ENCODE results near the gene NUP62.

NUP62 gene

DNA sequence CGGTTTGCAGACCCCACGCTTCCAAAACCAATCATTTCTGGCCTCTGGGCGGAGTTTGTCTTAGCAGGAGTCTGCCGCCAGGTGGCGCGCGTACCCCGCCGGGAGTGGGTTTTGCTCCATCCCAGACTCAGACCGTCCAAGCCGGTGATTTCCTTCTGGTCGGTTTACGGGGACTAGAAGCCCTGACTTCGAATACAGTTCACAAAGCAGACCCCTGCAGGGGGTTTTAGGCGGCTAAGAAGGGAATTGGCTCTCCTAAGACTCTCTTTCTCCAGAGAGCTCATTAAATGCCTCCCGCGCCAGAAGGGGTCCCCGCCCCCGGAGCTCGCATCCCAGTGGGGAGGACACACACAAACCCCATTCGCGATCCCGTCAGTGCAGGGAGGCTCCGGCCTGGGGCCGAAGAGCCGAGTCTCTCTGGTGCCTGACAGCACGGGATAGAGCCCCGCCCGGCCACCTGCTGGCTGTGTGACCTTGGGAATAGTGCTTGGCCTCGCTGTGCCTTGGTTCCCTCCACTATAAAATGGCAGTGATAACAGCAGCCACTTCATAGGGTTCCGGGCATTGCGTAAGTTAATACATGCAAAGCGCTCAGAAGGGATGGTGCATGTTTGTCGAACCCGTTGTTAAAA, 8.6 kb upstream of the NUP62 start:
- Histone ChIP-seq H3K4me1 (ENCODE audit: control insufficient read depth, insufficient read depth, low read length, poor library complexity, severe bottlenecking) (no peaks in the 10 kb centered on the region), H3K4me3 (ENCODE audit: extremely low read depth, insufficient read depth, low read length, poor library complexity, severe bottlenecking) (no peak overlapping the region), H3K9me3 (ENCODE audit: control insufficient read depth, low read length) (no peaks in the 10 kb centered on the region), H3K36me3 (ENCODE audit: control insufficient read depth, insufficient read depth, low read length) (no peaks in the 10 kb centered on the region), H3K27ac (ENCODE audit: low read depth, low read length, severe bottlenecking) (no peak overlapping the region)
- 27% methylated on average over 33 to 35 of the region's 35 CpGs for WGBS, 2 experiments (ENCODE audit: insufficient coverage in 2 of 2)

DNA sequence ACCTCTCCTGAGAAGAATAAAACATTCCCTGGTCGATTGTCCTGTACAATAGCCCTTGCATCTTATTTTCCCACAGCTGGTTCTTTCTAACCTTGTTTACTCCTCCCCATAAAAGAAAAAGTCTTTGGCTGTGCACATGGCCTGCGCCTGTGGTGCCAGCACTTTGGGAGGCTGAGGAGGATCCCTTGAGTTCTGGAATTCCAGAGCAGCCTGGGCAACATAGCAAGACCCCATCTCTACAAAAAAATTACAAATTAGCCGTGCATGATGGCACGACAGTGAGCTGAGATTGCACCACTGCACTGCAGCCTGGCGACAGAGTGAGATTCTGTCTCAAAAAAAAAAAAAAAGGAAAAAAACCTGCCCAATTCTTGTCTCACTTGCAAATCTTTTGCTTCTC, 7.2 kb upstream of the NUP62 start:
- Histone ChIP-seq H3K4me3 (ENCODE audit: extremely low read depth, insufficient read depth, low read length, poor library complexity, severe bottlenecking) (no peak overlapping the region), H3K4me1 (ENCODE audit: control insufficient read depth, insufficient read depth, low read length, poor library complexity, severe bottlenecking) (no peaks in the 10 kb centered on the region), H3K27ac (ENCODE audit: low read depth, low read length, severe bottlenecking) (no peak overlapping the region), H3K36me3 (ENCODE audit: control insufficient read depth, insufficient read depth, low read length) (no peaks in the 10 kb centered on the region), H3K9me3 (ENCODE audit: control insufficient read depth, low read length) (no peaks in the 10 kb centered on the region)
- WGBS, 2 experiments (ENCODE audit: insufficient coverage in 2 of 2): 81 to 89% methylated on average over 3 to 4 of the region's 5 CpGs

DNA sequence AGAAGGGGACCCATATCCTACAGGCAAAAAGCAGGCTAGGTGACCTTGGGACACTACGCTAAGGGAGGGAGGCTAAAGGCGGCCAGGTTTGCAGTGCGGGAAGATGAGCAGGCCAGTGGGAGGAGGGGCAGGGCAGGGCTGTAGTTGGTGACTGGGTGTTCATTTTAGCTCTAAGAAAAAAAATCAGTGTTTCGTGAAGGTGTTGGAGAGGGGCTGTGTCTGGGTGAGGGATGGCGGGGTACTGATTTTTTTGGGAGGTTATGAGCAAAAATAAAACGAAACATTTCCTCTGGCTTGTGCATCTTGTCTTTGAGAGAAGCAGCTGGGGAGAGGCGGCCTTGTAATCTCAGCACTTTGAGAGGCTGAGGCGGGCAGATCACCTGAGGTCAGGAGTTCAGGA, 4.3 kb upstream of the NUP62 start:
- Histone ChIP-seq H3K27ac (ENCODE audit: low read depth, low read length, severe bottlenecking) (no peak overlapping the region), H3K36me3 (ENCODE audit: control insufficient read depth, insufficient read depth, low read length) (peaks cover 5% of the 10 kb centered on the region), H3K9me3 (ENCODE audit: control insufficient read depth, low read length) (no peaks in the 10 kb centered on the region), H3K4me3 (ENCODE audit: extremely low read depth, insufficient read depth, low read length, poor library complexity, severe bottlenecking) (no peak overlapping the region), H3K4me1 (ENCODE audit: control insufficient read depth, insufficient read depth, low read length, poor library complexity, severe bottlenecking) (no peaks in the 10 kb centered on the region)
- 85 to 88% methylated on average over 7 to 8 of the region's 8 CpGs for WGBS, 2 experiments (ENCODE audit: insufficient coverage in 2 of 2)

DNA sequence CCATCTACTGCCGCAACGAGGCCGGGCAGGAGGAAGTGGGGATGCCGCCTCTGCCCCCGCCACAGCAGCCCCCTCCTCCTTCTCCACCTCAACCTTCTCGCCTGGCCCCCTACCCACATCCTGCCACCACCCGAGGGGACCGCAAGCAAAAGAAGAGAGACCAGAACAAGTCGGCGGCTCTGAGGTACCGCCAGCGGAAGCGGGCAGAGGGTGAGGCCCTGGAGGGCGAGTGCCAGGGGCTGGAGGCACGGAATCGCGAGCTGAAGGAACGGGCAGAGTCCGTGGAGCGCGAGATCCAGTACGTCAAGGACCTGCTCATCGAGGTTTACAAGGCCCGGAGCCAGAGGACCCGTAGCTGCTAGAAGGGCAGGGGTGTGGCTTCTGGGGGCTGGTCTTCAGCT, 3.4 kb upstream of the NUP62 start:
- Histone ChIP-seq H3K36me3 (ENCODE audit: control insufficient read depth, insufficient read depth, low read length) (peaks cover 9% of the 10 kb centered on the region), H3K9me3 (ENCODE audit: control insufficient read depth, low read length) (no peaks in the 10 kb centered on the region), H3K27ac (ENCODE audit: low read depth, low read length, severe bottlenecking) (no peak overlapping the region), H3K4me1 (ENCODE audit: control insufficient read depth, insufficient read depth, low read length, poor library complexity, severe bottlenecking) (peaks cover 4% of the 10 kb centered on the region), H3K4me3 (ENCODE audit: extremely low read depth, insufficient read depth, low read length, poor library complexity, severe bottlenecking) (no peak overlapping the region)
- 95 to 100% methylated on average over 12 to 17 of the region's 25 CpGs for WGBS, 2 experiments (ENCODE audit: insufficient coverage in 2 of 2)

DNA sequence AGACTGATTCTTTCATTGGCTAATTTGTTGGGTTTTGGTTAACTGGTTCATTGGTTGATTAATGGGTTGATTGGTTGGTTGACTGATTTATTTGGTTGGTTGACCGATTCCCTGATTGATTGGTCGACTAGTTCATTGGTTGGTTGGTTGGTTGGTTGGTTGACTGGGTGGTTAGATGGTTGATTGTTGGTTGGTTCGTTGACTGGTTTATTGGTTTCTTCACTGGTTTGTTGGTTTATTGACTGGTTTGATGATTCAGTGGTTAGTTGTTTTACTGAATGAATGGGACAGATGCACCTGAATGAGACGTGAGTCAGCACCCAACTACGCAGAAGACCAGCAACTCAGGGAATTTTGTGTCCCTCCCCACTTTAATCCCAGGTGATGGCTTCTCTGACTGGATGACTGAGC, 2.7 kb upstream of the NUP62 start:
- H3K4me3 ChIP-seq (ENCODE audit: extremely low read depth, insufficient read depth, low read length, poor library complexity, severe bottlenecking): no peak overlapping the region
- WGBS, 2 experiments (ENCODE audit: insufficient coverage in 2 of 2): 94 to 100% methylated on average over 3 to 5 of the region's 5 CpGs
- H3K4me1 ChIP-seq (ENCODE audit: control insufficient read depth, insufficient read depth, low read length, poor library complexity, severe bottlenecking): peaks cover 9% of the 10 kb centered on the region
- no peak overlapping the region for H3K27ac ChIP-seq (ENCODE audit: low read depth, low read length, severe bottlenecking)
- H3K9me3 ChIP-seq (ENCODE audit: control insufficient read depth, low read length): no peaks in the 10 kb centered on the region
- peaks cover 16% of the 10 kb centered on the region for H3K36me3 ChIP-seq (ENCODE audit: control insufficient read depth, insufficient read depth, low read length)

DNA sequence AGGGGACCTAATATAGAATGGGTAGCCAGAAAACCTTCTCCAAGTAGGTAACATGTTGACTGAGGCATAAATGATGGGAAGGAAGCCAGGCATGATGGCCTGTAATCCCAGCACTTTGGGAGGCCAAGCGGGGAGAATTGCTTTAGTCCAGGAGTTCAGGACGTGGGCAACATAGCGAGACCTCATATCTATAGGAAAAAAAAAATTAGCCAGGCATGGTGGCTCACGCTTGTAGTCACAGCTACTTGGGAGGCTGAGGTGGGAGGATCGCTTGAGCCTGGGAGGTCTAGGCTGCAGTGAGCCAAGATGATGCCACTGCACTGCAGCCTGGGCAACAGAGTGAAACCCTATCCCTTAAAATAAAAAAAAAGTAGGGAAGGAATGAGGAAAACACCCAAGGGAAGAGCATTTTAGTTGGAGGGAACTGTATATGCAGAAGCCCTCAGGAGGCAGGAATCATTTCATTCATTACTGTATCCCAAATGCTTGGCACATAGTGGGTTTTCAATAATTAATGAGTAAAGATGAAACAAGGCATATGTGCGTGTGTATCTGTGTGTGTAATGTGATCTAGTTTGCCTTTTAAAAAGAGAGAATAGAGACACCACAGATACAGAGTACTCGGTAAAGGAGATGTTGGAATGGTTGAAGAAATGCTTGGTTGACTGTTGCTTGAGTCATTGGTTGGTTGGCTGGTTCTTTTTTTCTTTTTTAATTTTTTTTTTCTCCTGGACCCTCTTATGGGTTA, 2.2 kb upstream of the NUP62 start:
- peaks cover 9% of the 10 kb centered on the region for H3K4me1 ChIP-seq (ENCODE audit: control insufficient read depth, insufficient read depth, low read length, poor library complexity, severe bottlenecking)
- no peaks in the 10 kb centered on the region for H3K9me3 ChIP-seq (ENCODE audit: control insufficient read depth, low read length)
- H3K4me3 ChIP-seq (ENCODE audit: extremely low read depth, insufficient read depth, low read length, poor library complexity, severe bottlenecking): no peak overlapping the region
- 86 to 100% methylated on average over 4 to 6 of the region's 7 CpGs for WGBS, 2 experiments (ENCODE audit: insufficient coverage in 2 of 2)
- no peak overlapping the region for H3K27ac ChIP-seq (ENCODE audit: low read depth, low read length, severe bottlenecking)
- peaks cover 22% of the 10 kb centered on the region for H3K36me3 ChIP-seq (ENCODE audit: control insufficient read depth, insufficient read depth, low read length)

DNA sequence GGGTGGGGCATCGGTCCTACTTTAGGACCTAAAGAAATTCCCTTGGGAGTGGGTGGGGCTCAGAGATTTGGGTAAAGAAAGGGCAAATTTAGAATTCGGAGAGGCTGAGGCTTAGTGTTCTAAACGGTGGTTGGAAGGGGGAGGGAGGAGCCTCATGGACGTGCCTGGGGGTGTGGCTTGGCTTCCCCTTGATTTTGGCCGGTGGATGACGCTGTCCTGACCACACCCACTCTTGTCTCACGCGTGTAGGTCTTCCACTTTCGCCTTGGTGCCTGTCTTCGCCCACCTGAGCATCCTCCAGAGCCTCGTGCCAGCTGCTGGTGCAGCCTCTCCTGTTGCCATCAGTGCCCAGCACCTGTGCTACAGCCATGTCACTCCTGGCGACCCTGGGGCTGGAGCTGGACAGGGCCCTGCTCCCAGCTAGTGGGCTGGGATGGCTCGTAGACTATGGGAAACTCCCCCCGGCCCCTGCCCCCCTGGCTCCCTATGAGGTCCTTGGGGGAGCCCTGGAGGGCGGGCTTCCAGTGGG, 1.2 kb upstream of the NUP62 start:
- Histone ChIP-seq H3K36me3 (ENCODE audit: control insufficient read depth, insufficient read depth, low read length) (peaks cover 31% of the 10 kb centered on the region), H3K9me3 (ENCODE audit: control insufficient read depth, low read length) (no peaks in the 10 kb centered on the region), H3K4me1 (ENCODE audit: control insufficient read depth, insufficient read depth, low read length, poor library complexity, severe bottlenecking) (peaks cover 11% of the 10 kb centered on the region), H3K4me3 (ENCODE audit: extremely low read depth, insufficient read depth, low read length, poor library complexity, severe bottlenecking) (peak overlapping the region; percentile 93), H3K27ac (ENCODE audit: low read depth, low read length, severe bottlenecking) (peak overlapping the region; percentile 92)
- WGBS, 2 experiments (ENCODE audit: insufficient coverage in 2 of 2): 75 to 85% methylated on average over 12 of the region's 15 CpGs

DNA sequence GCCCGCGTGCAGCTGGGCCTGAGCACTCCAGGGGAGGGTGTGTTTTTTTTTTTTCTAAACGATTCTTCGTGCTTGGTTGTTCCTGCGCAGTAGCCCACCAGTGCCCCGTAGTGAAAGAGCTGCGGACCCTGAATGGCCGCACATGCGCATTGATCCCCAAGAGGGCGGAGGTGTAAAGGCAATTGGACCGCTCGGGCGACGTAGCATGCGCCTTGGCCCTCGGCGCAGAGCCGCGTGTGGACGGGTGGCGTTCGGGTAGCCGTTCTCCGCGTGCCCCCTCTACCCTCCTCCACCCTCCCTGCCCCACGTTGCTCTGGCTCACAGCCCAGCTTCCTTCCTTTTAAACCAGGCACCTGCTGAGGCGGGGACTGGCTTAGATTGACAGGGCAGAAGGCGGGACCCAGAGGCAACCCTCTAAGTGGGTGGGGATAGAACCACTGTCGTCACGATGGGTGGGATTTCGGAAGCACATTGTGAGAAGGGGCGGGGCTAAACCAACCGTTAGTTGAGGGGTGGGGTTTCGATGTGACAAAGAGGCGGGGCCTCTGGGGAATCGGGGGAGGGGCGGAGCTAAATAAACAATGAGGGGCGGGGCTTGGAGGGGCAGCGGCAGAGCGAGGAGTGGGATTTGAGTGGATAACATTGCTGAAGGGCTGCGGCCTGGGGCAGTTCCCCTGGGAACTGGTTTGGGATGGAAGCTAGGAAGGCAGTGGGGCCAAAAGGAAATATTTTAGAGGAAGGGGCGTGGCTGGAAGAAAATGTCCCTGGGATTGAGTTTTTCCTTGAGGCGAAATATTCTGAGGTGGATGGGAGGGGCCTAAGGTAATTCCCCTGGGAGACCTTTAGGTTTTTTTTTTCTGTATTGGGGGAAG, 543 bp upstream of the NUP62 start:
- WGBS, 2 experiments (ENCODE audit: insufficient coverage in 2 of 2): 8 to 9% methylated on average over 25 to 31 of the region's 43 CpGs

DNA sequence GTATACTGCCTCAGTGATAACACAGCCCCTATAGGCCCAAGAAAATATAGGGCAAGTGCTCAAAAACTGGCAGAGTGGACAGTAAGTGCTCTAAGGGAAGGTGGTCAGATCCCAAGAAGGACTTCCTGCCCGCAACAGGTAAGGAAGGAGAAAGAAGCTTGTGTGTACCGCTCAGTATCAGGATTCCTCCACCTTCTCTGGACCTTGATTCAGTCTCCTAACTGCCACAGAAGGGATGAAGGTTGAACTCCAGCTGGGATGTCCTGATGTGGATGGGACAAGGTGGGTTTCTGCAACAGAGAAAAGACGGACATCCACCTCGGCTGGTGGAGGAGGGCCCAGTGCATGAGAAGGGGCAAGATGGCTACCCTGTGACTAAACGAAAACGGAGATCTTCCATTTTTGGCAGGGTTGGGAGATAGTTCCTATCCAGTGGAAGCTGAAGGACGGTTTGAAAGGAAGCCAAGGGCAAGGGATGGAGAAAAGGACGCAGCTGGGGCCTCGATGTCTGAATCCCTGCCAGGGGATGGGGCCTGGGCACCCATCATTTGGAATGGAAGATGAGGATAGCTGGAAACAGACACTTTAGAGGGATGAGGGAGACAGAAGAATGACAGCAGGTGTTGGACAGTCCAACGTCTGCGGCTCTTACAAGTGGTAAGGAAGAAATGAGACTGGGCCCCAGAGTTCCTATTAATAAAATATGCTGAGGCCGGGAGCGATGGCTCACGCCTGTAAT, 1.6 kb downstream of the NUP62 start:
- Histone ChIP-seq H3K4me1 (ENCODE audit: control insufficient read depth, insufficient read depth, low read length, poor library complexity, severe bottlenecking) (peaks cover 13% of the 10 kb centered on the region), H3K27ac (ENCODE audit: low read depth, low read length, severe bottlenecking) (no peak overlapping the region), H3K36me3 (ENCODE audit: control insufficient read depth, insufficient read depth, low read length) (peaks cover 60% of the 10 kb centered on the region), H3K4me3 (ENCODE audit: extremely low read depth, insufficient read depth, low read length, poor library complexity, severe bottlenecking) (peak overlapping the region; percentile 93), H3K9me3 (ENCODE audit: control insufficient read depth, low read length) (no peaks in the 10 kb centered on the region)
- WGBS, 2 experiments (ENCODE audit: insufficient coverage in 2 of 2): 90 to 97% methylated on average over 9 to 13 of the region's 14 CpGs

More for the DNA sequence above, 543 bp upstream of the NUP62 start:
- H3K4me1 ChIP-seq (ENCODE audit: control insufficient read depth, insufficient read depth, low read length, poor library complexity, severe bottlenecking): peaks cover 13% of the 10 kb centered on the region
- peak overlapping the region; percentile 92 for H3K27ac ChIP-seq (ENCODE audit: low read depth, low read length, severe bottlenecking)
- no peaks in the 10 kb centered on the region for H3K9me3 ChIP-seq (ENCODE audit: control insufficient read depth, low read length)
- H3K36me3 ChIP-seq (ENCODE audit: control insufficient read depth, insufficient read depth, low read length): peaks cover 38% of the 10 kb centered on the region
- H3K4me3 ChIP-seq (ENCODE audit: extremely low read depth, insufficient read depth, low read length, poor library complexity, severe bottlenecking): peak overlapping the region; percentile 93

DNA sequence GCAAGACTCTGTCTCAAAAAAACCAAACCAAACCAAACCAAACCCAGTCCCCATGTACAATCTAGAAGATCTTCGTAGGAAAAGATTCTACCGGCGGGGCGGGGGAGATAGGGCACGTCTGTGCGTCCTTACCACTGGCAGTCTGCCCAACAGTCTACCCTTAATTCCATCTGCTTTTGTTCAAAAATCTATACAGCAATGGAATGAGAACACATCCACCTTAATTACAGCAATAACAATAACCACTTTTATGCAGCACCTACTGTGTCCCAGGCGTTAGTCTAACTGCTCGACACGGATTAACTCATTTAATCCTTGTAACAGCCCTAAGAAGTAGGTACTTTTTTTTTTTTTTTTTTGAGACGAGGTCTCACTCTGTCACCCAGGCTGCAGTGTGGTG, 2.8 kb downstream of the NUP62 start:
- H3K36me3 ChIP-seq (ENCODE audit: control insufficient read depth, insufficient read depth, low read length): peaks cover 66% of the 10 kb centered on the region
- H3K9me3 ChIP-seq (ENCODE audit: control insufficient read depth, low read length): no peaks in the 10 kb centered on the region
- H3K27ac ChIP-seq (ENCODE audit: low read depth, low read length, severe bottlenecking): no peak overlapping the region
- no peak overlapping the region for H3K4me3 ChIP-seq (ENCODE audit: extremely low read depth, insufficient read depth, low read length, poor library complexity, severe bottlenecking)
- 97 to 98% methylated on average over 6 to 9 of the region's 10 CpGs for WGBS, 2 experiments (ENCODE audit: insufficient coverage in 2 of 2)
- H3K4me1 ChIP-seq (ENCODE audit: control insufficient read depth, insufficient read depth, low read length, poor library complexity, severe bottlenecking): peaks cover 13% of the 10 kb centered on the region
